ENCODE data around the gene AIFM1. TPM values are rescaled to one million over a fixed set of nuclear protein-coding genes. Genes with fewer than 3 reads are reported as not detected.

Gene AIFM1
- total RNA-seq, 1 experiment from 2014 or later = 52.7 TPM

- BruUV-seq (replicated peaks) = no TSS peak
- no peak for DNase-seq
- no peak for TF ChIP-seq CTCF (IDR thresholded peaks at IDR 0.05; ENCODE audit: unreplicated experiment)
- CTCF ChIA-PET = no interaction called here
- intact Hi-C loops (cut with micrococcal nuclease; ENCODE audit: unreplicated experiment) = no loop called here
- H3K4me3 Mint-ChIP-seq (ENCODE audit: low read depth, unreplicated experiment) = no peak overlapping the region
- H3K27me3 Mint-ChIP-seq (ENCODE audit: unreplicated experiment) = peaks cover 43% of the 10 kb centered on the region
- no peaks in the 10 kb centered on the region for H3K36me3 Mint-ChIP-seq (ENCODE audit: insufficient read depth, unreplicated experiment)
- H3K27ac Mint-ChIP-seq (ENCODE audit: unreplicated experiment) = no peak overlapping the region
- no peaks in the 10 kb centered on the region for H3K4me1 Mint-ChIP-seq (ENCODE audit: low read depth, unreplicated experiment)
- H3K9me3 Mint-ChIP-seq (ENCODE audit: low read depth, unreplicated experiment) = no peaks in the 10 kb centered on the region
Measured at GRCh38 chrX:130179170-130179569, 13.5 kb upstream of the AIFM1 start.

GRCh38 chrX:130176942-130177341 is 11.3 kb upstream of the AIFM1 start:
- Mint-ChIP-seq H3K27ac (ENCODE audit: unreplicated experiment) (no peak overlapping the region), H3K4me1 (ENCODE audit: low read depth, unreplicated experiment) (no peaks in the 10 kb centered on the region), H3K36me3 (ENCODE audit: insufficient read depth, unreplicated experiment) (no peaks in the 10 kb centered on the region), H3K4me3 (ENCODE audit: low read depth, unreplicated experiment) (no peak overlapping the region), H3K9me3 (ENCODE audit: low read depth, unreplicated experiment) (no peaks in the 10 kb centered on the region), H3K27me3 (ENCODE audit: unreplicated experiment) (peaks cover 58% of the 10 kb centered on the region)
- no peak for TF ChIP-seq CTCF (IDR thresholded peaks at IDR 0.05; ENCODE audit: unreplicated experiment)
- CTCF ChIA-PET = no interaction called here
- BruUV-seq (replicated peaks) = no TSS peak
- intact Hi-C loops (cut with micrococcal nuclease; ENCODE audit: unreplicated experiment) = no loop called here
- no peak for DNase-seq

GRCh38 chrX:130176354-130176776 is 10.7 kb upstream of the AIFM1 start:
- H3K4me3 Mint-ChIP-seq (ENCODE audit: low read depth, unreplicated experiment) = no peak overlapping the region
- CTCF ChIA-PET = no interaction called here
- peaks cover 59% of the 10 kb centered on the region for H3K27me3 Mint-ChIP-seq (ENCODE audit: unreplicated experiment)
- no peak for TF ChIP-seq CTCF (IDR thresholded peaks at IDR 0.05; ENCODE audit: unreplicated experiment)
- no TSS peak for BruUV-seq (replicated peaks)
- intact Hi-C loops (cut with micrococcal nuclease; ENCODE audit: unreplicated experiment) = no loop called here
- no peaks in the 10 kb centered on the region for H3K9me3 Mint-ChIP-seq (ENCODE audit: low read depth, unreplicated experiment)
- DNase-seq = no peak
- no peaks in the 10 kb centered on the region for H3K4me1 Mint-ChIP-seq (ENCODE audit: low read depth, unreplicated experiment)
- H3K27ac Mint-ChIP-seq (ENCODE audit: unreplicated experiment) = no peak overlapping the region
- H3K36me3 Mint-ChIP-seq (ENCODE audit: insufficient read depth, unreplicated experiment) = peaks cover 4% of the 10 kb centered on the region

GRCh38 chrX:130174937-130175336 is 9.3 kb upstream of the AIFM1 start:
- BruUV-seq (replicated peaks) = no TSS peak
- no peak overlapping the region for H3K27ac Mint-ChIP-seq (ENCODE audit: unreplicated experiment)
- no peak for TF ChIP-seq CTCF (IDR thresholded peaks at IDR 0.05; ENCODE audit: unreplicated experiment)
- CTCF ChIA-PET = no interaction called here
- no peaks in the 10 kb centered on the region for H3K9me3 Mint-ChIP-seq (ENCODE audit: low read depth, unreplicated experiment)
- DNase-seq = no peak
- H3K4me1 Mint-ChIP-seq (ENCODE audit: low read depth, unreplicated experiment) = peaks cover 7% of the 10 kb centered on the region
- no peak overlapping the region for H3K4me3 Mint-ChIP-seq (ENCODE audit: low read depth, unreplicated experiment)
- intact Hi-C loops (cut with micrococcal nuclease; ENCODE audit: unreplicated experiment) = no loop called here
- peaks cover 11% of the 10 kb centered on the region for H3K36me3 Mint-ChIP-seq (ENCODE audit: insufficient read depth, unreplicated experiment)
- peaks cover 65% of the 10 kb centered on the region for H3K27me3 Mint-ChIP-seq (ENCODE audit: unreplicated experiment)
